Activated T-cell treated with anti-CD3 and anti-CD28 coated beads, Interleukin-2, amount 50 U/mL, for 24 hours (primary cell): Measurements from ENCODE around the gene NUP210.

Source experiments
- DNase-seq: peaks from one replicate; pipeline ENCODE4 v3.0.0-alpha.2; 2020
- H3K27ac Mint-ChIP-seq: 2 replicates; pipeline ENCODE4 v1.8.0; 2020; ENCODE audit warnings: mild to moderate bottlenecking, mixed read lengths
- H3K27me3 Mint-ChIP-seq: 2 replicates; pipeline ENCODE4 v1.8.0; 2020; ENCODE audit warnings: mixed read lengths
- H3K36me3 Mint-ChIP-seq: 2 replicates; pipeline ENCODE4 v1.8.0; 2020; ENCODE audit warnings: low read depth, mixed read lengths
- H3K4me1 Mint-ChIP-seq: 2 replicates; pipeline ENCODE4 v1.8.0; 2020; ENCODE audit warnings: low read depth, mixed read lengths
- H3K4me3 Mint-ChIP-seq: 2 replicates; pipeline ENCODE4 v1.8.0; 2020; ENCODE audit warnings: mild to moderate bottlenecking, moderate library complexity, mixed read lengths
- H3K9me3 Mint-ChIP-seq: 2 replicates; pipeline ENCODE4 v1.8.0; 2020; ENCODE audit warnings: mixed read lengths

NUP210 gene

DNA sequence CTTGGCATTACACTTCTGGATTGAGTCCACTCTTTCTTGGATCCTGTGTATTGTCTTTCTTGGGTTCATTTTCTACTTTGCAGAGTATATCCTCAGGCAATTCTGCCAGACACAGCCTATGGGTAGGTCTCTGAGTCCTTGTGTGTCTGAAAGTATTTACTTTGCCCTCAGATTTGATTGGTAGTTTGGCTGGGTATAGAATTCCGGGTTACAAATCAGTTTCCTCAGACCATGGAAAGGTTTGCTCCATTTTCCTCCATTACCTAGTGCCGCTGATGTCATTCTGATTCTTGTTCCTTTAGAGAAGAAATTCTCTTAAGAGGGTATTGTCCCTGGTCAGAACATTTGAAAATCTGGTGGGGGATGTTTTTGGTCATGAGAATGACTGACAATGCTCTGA is 133.2 kb downstream of the NUP210 start:
- H3K27ac Mint-ChIP-seq, result no peak overlapping the region
- peaks cover 2% of the 10 kb centered on the region for H3K4me1 Mint-ChIP-seq
- H3K36me3 Mint-ChIP-seq, result peaks cover 4% of the 10 kb centered on the region

DNA sequence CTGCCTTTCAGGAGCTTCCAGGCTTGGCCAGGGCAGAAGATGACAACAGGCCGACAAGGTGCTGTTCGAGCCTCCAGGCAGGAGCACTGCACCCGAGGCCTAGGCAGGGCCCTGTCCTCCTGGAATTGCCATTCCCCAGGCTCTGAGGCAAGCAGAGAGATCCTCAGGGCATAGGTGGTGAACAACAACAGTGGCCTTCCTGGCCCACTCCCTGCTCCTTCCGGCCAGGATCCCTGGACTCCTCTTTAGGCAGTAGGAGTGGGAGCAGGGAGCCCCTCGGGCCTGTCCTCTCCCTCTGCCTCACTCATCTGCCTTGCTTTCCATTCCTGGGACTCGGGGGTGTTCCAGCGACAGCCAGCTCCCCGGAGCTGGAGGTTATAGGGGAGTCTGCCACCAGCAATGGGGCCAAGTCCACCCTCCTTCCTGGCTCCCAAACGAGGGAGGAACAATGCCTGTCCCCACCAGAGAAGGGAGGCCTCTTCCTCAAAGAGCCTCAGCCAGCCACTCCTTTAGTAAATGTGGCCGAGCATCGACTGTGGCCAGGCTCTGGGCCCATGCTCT is 135.0 kb downstream of the NUP210 start:
- H3K4me3 Mint-ChIP-seq, result no peak overlapping the region
- no peak for DNase-seq
- peaks cover 7% of the 10 kb centered on the region for H3K4me1 Mint-ChIP-seq
- H3K9me3 Mint-ChIP-seq, result peaks cover 19% of the 10 kb centered on the region
- H3K27me3 Mint-ChIP-seq, result peaks cover 62% of the 10 kb centered on the region
- H3K27ac Mint-ChIP-seq, result no peak overlapping the region
- peaks cover 4% of the 10 kb centered on the region for H3K36me3 Mint-ChIP-seq

More for the DNA sequence above, 133.2 kb downstream of the NUP210 start:
- Mint-ChIP-seq H3K4me3 (no peak overlapping the region), H3K9me3 (peaks cover 19% of the 10 kb centered on the region), H3K27me3 (peaks cover 44% of the 10 kb centered on the region)
- DNase-seq, result no peak

DNA sequence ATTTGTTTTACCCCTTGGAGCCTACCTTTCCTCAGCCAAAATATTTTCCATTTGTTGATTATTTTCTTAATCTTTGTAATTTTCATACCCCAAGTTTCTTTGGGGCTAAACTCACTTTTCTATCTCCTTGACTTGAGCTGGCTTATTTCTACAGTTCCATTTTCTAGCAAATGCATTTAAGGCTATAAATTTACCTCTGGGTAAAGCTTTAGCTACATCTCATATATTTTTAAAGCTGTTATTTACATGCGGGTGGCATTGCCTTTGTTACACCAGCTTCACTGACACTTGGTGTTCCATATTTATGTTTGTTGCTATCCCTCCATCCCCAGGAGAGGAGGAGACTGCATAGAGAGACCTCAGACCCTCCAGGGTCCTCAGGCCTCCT is 136.3 kb downstream of the NUP210 start:
- H3K4me1 Mint-ChIP-seq, result peaks cover 7% of the 10 kb centered on the region
- peak overlapping the region; percentile 65 for H3K4me3 Mint-ChIP-seq
- peaks cover 71% of the 10 kb centered on the region for H3K27me3 Mint-ChIP-seq
- no peak overlapping the region for H3K27ac Mint-ChIP-seq
- peaks cover 19% of the 10 kb centered on the region for H3K9me3 Mint-ChIP-seq
- H3K36me3 Mint-ChIP-seq, result peaks cover 4% of the 10 kb centered on the region
- no peak for DNase-seq

DNA sequence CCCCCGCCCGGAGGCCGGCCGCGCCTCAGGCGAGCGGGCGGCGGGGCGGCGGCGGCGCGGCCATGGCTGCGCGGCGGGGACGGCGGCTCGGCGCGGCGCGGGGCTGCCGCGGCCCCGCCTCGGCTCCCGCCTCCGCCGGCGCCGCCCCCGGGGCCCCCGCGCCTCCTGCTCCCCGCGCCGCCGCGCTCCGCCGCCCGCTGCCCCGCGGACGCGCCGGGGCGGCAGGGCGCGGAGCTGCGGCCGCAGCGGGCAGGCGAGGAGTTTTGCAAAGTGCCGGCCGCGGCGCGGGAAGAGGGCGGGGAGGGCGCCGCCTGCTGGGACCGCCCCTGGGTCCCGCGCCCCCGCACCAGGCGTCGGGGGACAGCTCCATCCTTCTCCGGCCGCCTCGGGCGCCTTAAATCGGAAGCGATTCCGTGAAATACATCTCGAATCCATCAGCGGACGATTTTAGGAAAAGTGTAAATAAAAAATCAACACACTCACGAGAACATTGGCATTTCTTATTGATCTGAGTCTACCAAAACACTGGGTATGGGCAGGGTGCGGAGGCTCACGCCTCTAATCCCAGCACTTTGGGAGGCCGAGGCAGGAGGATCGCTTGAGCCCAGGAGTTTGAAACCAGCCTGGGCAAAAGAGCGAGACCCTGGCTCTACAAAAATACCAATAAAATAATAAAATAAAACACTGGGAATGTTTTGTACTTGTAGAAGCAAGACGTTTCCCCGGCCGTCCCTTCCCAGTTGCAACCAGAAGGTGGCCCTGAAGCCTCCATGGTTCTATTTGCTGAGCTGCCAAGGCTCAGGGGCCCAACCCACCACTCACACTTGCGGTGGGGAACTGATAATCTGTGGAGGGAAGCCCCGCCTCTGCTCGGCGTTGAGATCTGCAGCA is 136.9 kb downstream of the NUP210 start:
- Mint-ChIP-seq H3K27me3 (peaks cover 75% of the 10 kb centered on the region), H3K27ac (no peak overlapping the region), H3K4me3 (peak overlapping the region; percentile 65), H3K4me1 (peaks cover 7% of the 10 kb centered on the region), H3K36me3 (peaks cover 4% of the 10 kb centered on the region), H3K9me3 (peaks cover 19% of the 10 kb centered on the region)
- peak; percentile 44 for DNase-seq

DNA sequence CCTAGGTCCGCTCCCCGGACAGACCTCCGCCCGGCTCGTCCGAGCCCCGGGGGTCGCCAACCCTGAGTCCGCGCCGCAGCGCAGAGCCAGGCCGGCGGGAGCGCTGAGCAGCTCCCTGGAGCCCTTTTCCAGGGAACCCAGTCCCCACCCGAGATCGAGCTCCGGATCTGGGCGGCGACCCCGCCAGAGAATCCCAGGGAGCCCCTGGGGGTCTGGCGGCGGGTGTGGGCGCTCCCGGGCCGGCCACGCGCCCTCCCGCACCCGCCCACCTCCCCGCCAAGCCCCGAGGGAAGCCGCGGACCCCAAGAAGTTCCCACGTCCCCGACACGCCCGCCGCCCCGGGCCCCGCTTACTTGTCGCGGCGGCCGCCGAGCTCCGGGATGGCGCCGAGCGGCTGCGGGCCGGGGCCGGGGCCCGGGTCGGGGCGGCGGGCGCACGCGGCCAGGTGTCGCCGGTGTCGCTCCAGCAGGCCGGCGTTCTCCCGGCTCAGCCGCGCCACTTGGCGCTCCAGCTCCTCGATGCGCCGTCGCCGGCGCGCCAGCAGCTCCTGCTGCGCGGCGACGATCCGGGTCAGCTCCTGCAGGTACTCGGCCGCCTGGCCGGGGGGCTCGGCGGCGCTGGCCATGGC is 137.7 kb downstream of the NUP210 start:
- peaks cover 79% of the 10 kb centered on the region for H3K27me3 Mint-ChIP-seq
- peaks cover 10% of the 10 kb centered on the region for H3K4me1 Mint-ChIP-seq
- H3K27ac Mint-ChIP-seq, result no peak overlapping the region
- peak; percentile 46 for DNase-seq
- H3K4me3 Mint-ChIP-seq, result no peak overlapping the region
- peaks cover 4% of the 10 kb centered on the region for H3K36me3 Mint-ChIP-seq
- H3K9me3 Mint-ChIP-seq, result peaks cover 18% of the 10 kb centered on the region

DNA sequence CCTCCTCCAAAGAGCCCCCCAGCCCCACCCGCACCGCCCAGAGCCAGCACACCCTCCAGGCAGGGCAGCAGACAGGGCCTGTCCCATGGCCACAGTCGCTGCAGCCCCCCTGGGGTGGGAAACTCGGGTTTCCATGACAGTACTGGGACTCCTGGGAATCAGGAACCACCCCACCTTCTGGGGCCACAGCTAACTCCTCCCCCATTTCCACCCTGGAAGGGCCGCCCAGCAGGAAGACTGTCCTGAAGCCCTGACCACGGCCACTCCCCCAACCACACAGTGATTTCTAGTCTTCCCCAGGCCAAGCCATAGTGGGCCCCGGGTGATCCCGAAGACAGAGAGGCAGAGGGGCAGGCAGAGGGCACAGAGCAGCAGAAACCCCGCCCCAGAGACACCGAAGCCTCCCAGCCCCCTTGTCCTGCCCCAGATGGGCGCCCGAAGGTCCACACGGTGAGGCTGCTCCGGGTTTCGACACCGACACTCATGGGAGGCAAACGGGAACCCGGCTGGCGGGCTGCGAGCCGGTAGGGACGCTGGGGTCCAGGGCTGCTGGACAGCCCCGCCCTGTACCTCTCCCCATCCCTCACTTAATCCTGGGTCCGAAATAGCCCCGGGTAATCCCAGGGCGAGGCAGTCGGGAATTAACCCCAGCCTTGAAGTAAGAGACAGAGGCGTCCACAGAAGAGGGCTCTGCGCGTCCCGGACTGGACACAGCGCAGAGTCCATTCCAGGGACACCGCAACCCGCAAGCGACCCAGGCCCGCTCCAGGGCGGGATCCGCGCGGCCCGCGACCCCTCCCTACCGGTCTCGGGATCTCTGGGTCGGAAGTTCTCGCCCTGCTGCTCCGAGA is 138.4 kb downstream of the NUP210 start:
- peak; percentile 34 for DNase-seq
- H3K4me3 Mint-ChIP-seq, result peak overlapping the region; percentile 53
- peaks cover 4% of the 10 kb centered on the region for H3K36me3 Mint-ChIP-seq
- peaks cover 76% of the 10 kb centered on the region for H3K27me3 Mint-ChIP-seq
- H3K27ac Mint-ChIP-seq, result no peak overlapping the region
- H3K9me3 Mint-ChIP-seq, result peaks cover 11% of the 10 kb centered on the region
- H3K4me1 Mint-ChIP-seq, result peaks cover 10% of the 10 kb centered on the region

DNA sequence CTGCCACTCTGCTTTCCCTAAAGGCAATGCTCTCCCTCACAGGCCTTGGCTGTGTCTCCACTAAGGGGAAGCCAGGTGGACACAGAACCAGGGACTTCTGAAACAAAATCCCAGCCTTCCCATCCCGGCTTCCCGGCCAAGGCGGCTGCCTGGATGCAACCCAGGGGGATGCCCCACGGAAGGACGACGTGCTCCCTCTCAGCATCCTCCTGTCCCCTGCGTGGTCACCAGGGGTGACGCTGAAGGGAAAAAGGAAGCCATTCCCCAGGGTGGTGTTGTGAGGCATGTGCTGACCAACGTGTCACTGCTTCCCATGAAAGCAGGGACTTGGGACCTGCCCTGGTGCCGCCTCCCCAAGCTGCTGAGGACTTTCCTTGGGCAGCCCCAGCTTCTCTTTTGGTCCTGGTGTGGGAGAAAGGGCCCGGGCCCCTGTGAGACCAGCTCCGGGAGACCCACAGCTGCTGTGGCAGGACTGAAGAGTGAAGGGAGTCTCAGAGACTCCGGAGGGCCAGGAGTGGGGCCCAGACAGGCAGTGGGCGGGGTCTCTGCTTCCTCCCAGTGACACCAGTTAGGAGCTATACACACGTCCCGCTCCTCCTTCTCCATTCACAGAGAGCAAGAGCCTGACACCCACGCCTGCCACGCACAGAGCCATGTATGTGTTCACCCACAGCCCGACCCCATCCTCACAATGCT is 139.2 kb downstream of the NUP210 start:
- H3K4me3 Mint-ChIP-seq, result peak overlapping the region; percentile 53
- H3K36me3 Mint-ChIP-seq, result peaks cover 4% of the 10 kb centered on the region
- H3K27me3 Mint-ChIP-seq, result peaks cover 70% of the 10 kb centered on the region
- H3K27ac Mint-ChIP-seq, result no peak overlapping the region
- peaks cover 10% of the 10 kb centered on the region for H3K9me3 Mint-ChIP-seq
- no peak for DNase-seq
- H3K4me1 Mint-ChIP-seq, result peaks cover 10% of the 10 kb centered on the region

DNA sequence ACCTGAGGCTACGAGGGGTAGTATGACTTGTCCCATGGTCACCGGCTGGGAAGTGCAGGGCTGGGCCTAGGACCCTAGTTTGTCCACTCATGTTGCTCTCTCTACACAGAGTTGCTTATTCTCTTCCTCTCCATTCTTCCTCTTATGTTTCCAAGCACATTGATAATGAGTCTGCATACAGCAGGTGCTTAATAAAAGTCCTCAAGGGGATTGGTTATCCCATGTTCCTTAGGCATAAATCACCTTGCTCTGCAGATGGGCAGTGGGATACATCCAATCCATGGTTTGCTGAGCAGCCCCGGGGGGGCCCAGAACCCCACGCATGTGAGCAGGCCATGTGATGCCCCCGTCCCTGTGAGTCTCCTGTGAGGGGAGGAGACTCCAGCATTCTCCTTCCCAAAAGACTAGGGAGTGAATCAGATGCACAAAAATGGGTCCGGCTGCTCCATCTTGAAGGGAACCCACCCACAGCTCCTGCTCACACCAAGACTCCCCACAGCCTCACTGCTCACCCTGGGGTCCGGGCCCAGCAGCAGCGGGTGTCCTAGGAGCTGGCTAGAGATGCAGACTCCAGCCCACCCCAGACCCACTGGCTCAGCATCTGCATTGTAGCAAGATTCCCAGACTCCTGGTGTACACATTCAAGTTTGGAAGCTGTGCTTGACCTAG is 139.9 kb downstream of the NUP210 start:
- Mint-ChIP-seq H3K9me3 (peaks cover 10% of the 10 kb centered on the region), H3K4me1 (peaks cover 10% of the 10 kb centered on the region), H3K27ac (no peak overlapping the region), H3K36me3 (peaks cover 4% of the 10 kb centered on the region), H3K4me3 (no peak overlapping the region), H3K27me3 (peaks cover 64% of the 10 kb centered on the region)
- no peak for DNase-seq

DNA sequence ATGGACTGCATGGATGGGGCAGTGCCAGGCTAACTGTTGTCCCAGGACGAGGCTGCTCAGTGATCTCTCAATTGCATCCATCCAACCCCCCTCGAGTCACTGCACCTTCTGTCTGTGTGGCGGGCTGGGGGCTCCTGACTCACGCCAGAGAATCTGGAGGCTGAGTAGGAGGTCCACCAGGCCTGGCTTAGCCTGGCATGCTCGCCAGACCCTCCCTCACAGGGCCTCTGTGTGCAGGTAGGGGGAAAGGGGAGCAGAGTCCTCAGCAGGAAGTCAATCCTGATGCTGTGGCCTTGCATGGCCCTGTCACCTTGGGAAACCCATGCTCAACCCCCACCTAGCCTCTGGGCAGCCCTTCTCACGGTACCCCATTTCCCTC is 140.6 kb downstream of the NUP210 start:
- Mint-ChIP-seq H3K9me3 (peaks cover 10% of the 10 kb centered on the region), H3K36me3 (peaks cover 4% of the 10 kb centered on the region), H3K4me3 (no peak overlapping the region), H3K4me1 (peaks cover 10% of the 10 kb centered on the region), H3K27me3 (peaks cover 57% of the 10 kb centered on the region), H3K27ac (no peak overlapping the region)
- DNase-seq, result no peak

DNA sequence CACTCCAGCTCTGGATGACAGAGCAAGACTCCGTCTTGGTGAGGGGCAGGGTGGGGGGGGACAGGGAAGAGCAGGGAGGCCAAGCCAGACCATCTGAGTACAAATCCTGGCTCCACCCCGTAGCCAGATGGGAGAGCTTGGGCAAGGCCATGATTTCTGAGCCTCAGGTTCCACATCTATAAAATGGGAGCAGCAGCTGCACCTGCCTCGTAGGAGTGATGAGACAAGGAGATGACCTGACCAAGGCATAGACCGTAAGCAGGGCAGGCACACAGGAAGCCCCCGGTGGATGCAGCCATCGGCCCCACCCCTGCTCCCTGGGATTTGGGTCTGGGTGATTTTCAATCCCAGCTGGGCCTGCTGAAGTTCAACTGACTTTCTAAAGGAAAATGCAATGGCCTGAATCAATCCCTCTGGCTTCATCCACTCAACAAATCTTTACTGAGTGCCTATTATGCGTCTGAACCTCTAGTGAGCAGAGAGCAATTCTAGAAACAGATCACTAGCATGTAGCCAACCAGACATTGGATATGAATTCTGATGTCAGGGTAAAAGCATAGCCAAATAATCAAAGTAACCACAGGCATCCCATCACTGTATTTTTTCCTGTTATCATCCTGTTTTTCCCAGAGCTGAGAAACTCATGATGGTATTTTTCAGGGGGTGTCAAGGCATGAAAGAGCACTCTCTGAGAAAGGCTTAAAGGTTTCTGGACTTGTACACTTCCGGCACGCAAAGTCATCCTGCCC is 141.2 kb downstream of the NUP210 start:
- peaks cover 3% of the 10 kb centered on the region for H3K36me3 Mint-ChIP-seq
- peaks cover 4% of the 10 kb centered on the region for H3K9me3 Mint-ChIP-seq

DNA sequence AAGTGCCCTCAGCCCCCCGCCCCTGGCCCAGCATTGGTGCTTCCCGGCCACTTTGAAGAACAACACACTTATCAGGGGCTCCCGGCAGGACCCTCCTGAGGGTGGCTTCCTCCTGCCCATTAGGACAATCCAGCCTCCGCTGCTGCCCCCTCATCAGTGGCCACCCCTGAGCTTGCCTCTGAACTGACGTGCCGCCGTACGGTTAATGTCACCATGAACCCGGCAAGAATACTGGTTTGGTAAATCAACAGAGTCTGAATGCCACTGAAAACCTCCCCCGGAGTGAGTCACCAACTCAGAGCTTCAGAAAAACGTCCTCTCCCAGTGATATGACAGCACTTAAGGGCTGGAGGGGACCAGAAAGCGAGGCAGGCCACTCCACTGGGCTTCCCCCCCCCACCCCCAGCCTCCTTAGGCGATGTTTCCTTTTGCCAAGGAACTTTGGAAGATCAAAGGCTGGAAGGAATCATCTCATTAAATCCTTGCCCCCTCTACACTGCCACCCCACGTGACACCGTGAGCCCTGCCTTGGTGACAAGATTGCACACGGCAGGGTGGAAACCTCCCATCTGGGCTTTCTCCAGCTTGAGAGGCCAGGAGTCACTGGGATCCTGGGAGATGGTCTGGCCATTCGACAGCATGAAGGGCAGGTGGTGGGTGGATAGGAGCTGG is 142.1 kb downstream of the NUP210 start:
- Mint-ChIP-seq H3K27me3 (peaks cover 54% of the 10 kb centered on the region), H3K4me3 (no peak overlapping the region), H3K4me1 (peaks cover 8% of the 10 kb centered on the region), H3K9me3 (no peaks in the 10 kb centered on the region), H3K27ac (no peak overlapping the region), H3K36me3 (no peaks in the 10 kb centered on the region)
- no peak for DNase-seq

More for the DNA sequence above, 141.2 kb downstream of the NUP210 start:
- Mint-ChIP-seq H3K4me3 (no peak overlapping the region), H3K4me1 (peaks cover 10% of the 10 kb centered on the region), H3K27ac (no peak overlapping the region), H3K27me3 (peaks cover 55% of the 10 kb centered on the region)
- no peak for DNase-seq

DNA sequence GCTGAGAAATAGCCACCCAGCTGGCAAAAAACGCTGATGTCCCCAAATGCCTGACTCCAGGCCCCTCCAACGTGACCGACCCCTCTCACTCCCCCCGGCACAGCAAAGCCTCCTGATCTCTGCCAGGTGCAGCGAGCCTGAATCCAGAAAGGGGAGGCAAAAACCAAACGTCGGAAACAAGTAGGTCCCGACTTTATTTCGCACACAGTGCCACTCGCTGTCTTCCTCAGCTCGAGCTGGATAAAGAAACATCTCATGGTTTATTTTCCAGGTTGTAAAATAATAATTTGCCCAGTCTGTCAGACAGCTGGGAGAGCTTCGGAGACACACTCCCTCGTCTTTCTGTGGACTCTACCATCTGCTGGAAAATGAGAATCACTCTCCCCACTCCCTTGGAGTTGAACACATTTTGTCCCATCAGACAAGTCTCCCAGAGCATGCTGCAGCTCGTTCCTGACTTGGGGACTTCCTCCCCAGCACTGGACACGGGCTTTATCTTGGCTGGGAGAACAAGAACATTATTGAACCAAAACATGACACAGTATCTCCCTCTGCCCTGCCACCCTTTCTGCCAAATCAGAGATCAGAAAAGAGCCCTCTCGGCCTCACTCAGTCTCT is 142.8 kb downstream of the NUP210 start:
- no peak overlapping the region for H3K27ac Mint-ChIP-seq
- H3K4me1 Mint-ChIP-seq, result peaks cover 8% of the 10 kb centered on the region
- H3K27me3 Mint-ChIP-seq, result peaks cover 54% of the 10 kb centered on the region
- no peak overlapping the region for H3K4me3 Mint-ChIP-seq
- DNase-seq, result no peak
- no peaks in the 10 kb centered on the region for H3K36me3 Mint-ChIP-seq
- no peaks in the 10 kb centered on the region for H3K9me3 Mint-ChIP-seq
